Measurements from ENCODE around the gene INPP5A. TPM values are rescaled to one million over a fixed set of nuclear protein-coding genes. Genes with fewer than 3 reads are reported as not detected.
"Not testable (repeated sequence)": the region's sequence is repeated elsewhere in the genome, so short reads cannot be mapped to it uniquely, and the experiment has no call there.

INPP5A gene
- total RNA-seq, 2 donors from 2014 or later, result 65.2 to 102 TPM

GRCh38 chr10:132756591-132756990 is 219.0 kb downstream of the INPP5A start:
- intact Hi-C loops (cut with DNase I), result no loop called here
- no peak for DNase-seq (ENCODE audit: low spot score)

GRCh38 chr10:132757171-132757570 is 219.6 kb downstream of the INPP5A start:
- intact Hi-C loops (cut with DNase I), result no loop called here
- DNase-seq (ENCODE audit: low spot score), result no peak

GRCh38 chr10:132758865-132759264 is 221.3 kb downstream of the INPP5A start:
- no peak for DNase-seq (ENCODE audit: low spot score)
- intact Hi-C loops (cut with DNase I), result no loop called here

GRCh38 chr10:132761395-132762060 is 223.9 kb downstream of the INPP5A start:
- intact Hi-C loops (cut with DNase I), result no loop called here
- DNase-seq (ENCODE audit: low spot score), result no peak

- DNase-seq (ENCODE audit: low spot score), result no peak
- intact Hi-C loops (cut with DNase I), result no loop called here
Measured at GRCh38 chr10:132762267-132762666, 224.7 kb downstream of the INPP5A start.

- no peak for DNase-seq (ENCODE audit: low spot score)
- intact Hi-C loops (cut with DNase I), result no loop called here
Measured at GRCh38 chr10:132763545-132763944, 226.0 kb downstream of the INPP5A start.

- intact Hi-C loops (cut with DNase I), result no loop called here
- DNase-seq (ENCODE audit: low spot score), result no peak
Measured at GRCh38 chr10:132764108-132764507, 226.5 kb downstream of the INPP5A start.

- intact Hi-C loops (cut with DNase I), result no loop called here
- no peak for DNase-seq (ENCODE audit: low spot score)
Measured at GRCh38 chr10:132765435-132765834, 227.8 kb downstream of the INPP5A start.

GRCh38 chr10:132766291-132766690 is 228.7 kb downstream of the INPP5A start:
- intact Hi-C loops (cut with DNase I), result no loop called here
- DNase-seq (ENCODE audit: low spot score), result no peak

- intact Hi-C loops (cut with DNase I), result no loop called here
- no peak for DNase-seq (ENCODE audit: low spot score)
Measured at GRCh38 chr10:132768346-132769248, 231.0 kb downstream of the INPP5A start.

- intact Hi-C loops (cut with DNase I), result no loop called here
- no peak for DNase-seq (ENCODE audit: low spot score)
Measured at GRCh38 chr10:132770061-132771021, 232.8 kb downstream of the INPP5A start.

- intact Hi-C loops (cut with DNase I), result not testable (repeated sequence)
Measured at GRCh38 chr10:132772816-132773215, 235.2 kb downstream of the INPP5A start.

GRCh38 chr10:132774181-132774901 is 236.8 kb downstream of the INPP5A start:
- intact Hi-C loops (cut with DNase I), result no loop called here
- DNase-seq (ENCODE audit: low spot score), result no peak

More at GRCh38 chr10:132772816-132773215, 235.2 kb downstream of the INPP5A start:
- not testable (repeated sequence) for DNase-seq (ENCODE audit: low spot score)

GRCh38 chr10:132774902-132775863 is 237.6 kb downstream of the INPP5A start:
- no peak for DNase-seq (ENCODE audit: low spot score)
- intact Hi-C loops (cut with DNase I), result no loop called here

GRCh38 chr10:132776186-132776585 is 238.6 kb downstream of the INPP5A start:
- intact Hi-C loops (cut with DNase I), result no loop called here

GRCh38 chr10:132776821-132777220 is 239.2 kb downstream of the INPP5A start:
- intact Hi-C loops (cut with DNase I), result no loop called here
- no peak for DNase-seq (ENCODE audit: low spot score)

More at GRCh38 chr10:132776186-132776585, 238.6 kb downstream of the INPP5A start:
- DNase-seq (ENCODE audit: low spot score), result no peak

- no peak for DNase-seq (ENCODE audit: low spot score)
- intact Hi-C loops (cut with DNase I), result no loop called here
Measured at GRCh38 chr10:132777441-132777840, 239.9 kb downstream of the INPP5A start.

Data from posterior vena cava (tissue), 2 donors.